Skin of body (tissue), 2 donors: Measurements from ENCODE around the gene OVOL3. TPM values are rescaled to one million over a fixed set of nuclear protein-coding genes. Genes with fewer than 3 reads are reported as not detected.

ENCODE experiments used
- DNase-seq: peaks from one replicate; lab custom pipeline; 2025; lab: John Stamatoyannopoulos, UW
- total RNA-seq: library from RNA; depleted of rRNA; stranded (reverse); fragments of >200 nt; gene quantifications from one replicate; pipeline ENCODE4 v1.2.3, GENCODE V29; 2014

The OVOL3 gene
- total RNA-seq, 1 donor from 2014 or later = not detected

GRCh38 chr19:36100476-36100875 is 10.5 kb upstream of the OVOL3 start:
- no peak for DNase-seq

- DNase-seq = no peak
These were observed 9.2 kb upstream of the OVOL3 start for GRCh38 chr19:36101550-36102327.

- no peak for DNase-seq
These were observed 7.8 kb upstream of the OVOL3 start for GRCh38 chr19:36103040-36103626.

GRCh38 chr19:36103842-36104552 is 6.9 kb upstream of the OVOL3 start:
- DNase-seq = no peak

GRCh38 chr19:36106441-36106840 is 4.5 kb upstream of the OVOL3 start:
- DNase-seq = no peak

- DNase-seq = no peak
These were observed 4.0 kb upstream of the OVOL3 start for GRCh38 chr19:36106991-36107390.

- no peak for DNase-seq
These were observed 2.3 kb upstream of the OVOL3 start for GRCh38 chr19:36108684-36109083.

- no peak for DNase-seq
These were observed 227 bp downstream of the OVOL3 start for GRCh38 chr19:36111200-36111539.

- DNase-seq = no peak
These were observed 1.7 kb downstream of the OVOL3 start for GRCh38 chr19:36112678-36113077.

- no peak for DNase-seq
These were observed 2.5 kb downstream of the OVOL3 start for GRCh38 chr19:36113425-36113824.

- no peak for DNase-seq
These were observed 3.2 kb downstream of the OVOL3 start for GRCh38 chr19:36113894-36114720.

GRCh38 chr19:36114721-36115452 is 3.9 kb downstream of the OVOL3 start, which contains the start of gene POLR2I:
POLR2I (minus strand) TSS chr19:36114875; CDS start chr19:36114856, 19 bp downstream.
- DNase-seq = peak; percentile 100

- peak; percentile 78 for DNase-seq
These were observed 4.8 kb downstream of the OVOL3 start, which contains the start of gene TBCB for GRCh38 chr19:36115453-36116343. TBCB (plus strand) TSS chr19:36115468; CDS start chr19:36115561, 93 bp downstream.

- DNase-seq = no peak
These were observed 5.3 kb downstream of the OVOL3 start for GRCh38 chr19:36116344-36116637.

- DNase-seq = no peak
These were observed 9.4 kb downstream of the OVOL3 start for GRCh38 chr19:36120092-36120983.

- DNase-seq = no peak
These were observed 10.0 kb downstream of the OVOL3 start for GRCh38 chr19:36120984-36121358.

GRCh38 chr19:36121486-36122124 is 10.7 kb downstream of the OVOL3 start:
- DNase-seq = no peak

GRCh38 chr19:36125557-36125956 is 14.6 kb downstream of the OVOL3 start:
- no peak for DNase-seq

- DNase-seq = no peak
These were observed 17.4 kb downstream of the OVOL3 start for GRCh38 chr19:36128392-36128736.
